ENCODE results near the gene LHFPL2.

DNA sequence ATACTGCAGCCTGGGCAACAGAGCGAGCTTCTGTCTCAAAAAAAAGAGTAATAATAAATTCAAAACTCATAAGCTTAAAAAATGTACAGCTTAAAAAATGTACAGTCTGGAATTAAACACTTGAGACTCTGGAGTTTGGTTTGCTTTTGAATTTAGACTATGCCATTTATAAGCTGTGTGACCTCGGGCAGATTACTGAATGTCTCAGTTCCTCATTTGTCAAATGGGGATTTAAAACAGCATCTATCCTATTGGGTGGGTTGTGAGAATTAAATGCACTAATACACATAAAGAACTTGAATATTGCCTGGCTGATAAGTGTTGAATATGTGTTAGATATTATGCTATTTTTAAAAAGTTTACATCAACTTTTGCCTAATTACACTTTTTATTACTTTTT lies 189.7 kb downstream of the LHFPL2 start:
- TF ChIP-seq, protein P1, sequence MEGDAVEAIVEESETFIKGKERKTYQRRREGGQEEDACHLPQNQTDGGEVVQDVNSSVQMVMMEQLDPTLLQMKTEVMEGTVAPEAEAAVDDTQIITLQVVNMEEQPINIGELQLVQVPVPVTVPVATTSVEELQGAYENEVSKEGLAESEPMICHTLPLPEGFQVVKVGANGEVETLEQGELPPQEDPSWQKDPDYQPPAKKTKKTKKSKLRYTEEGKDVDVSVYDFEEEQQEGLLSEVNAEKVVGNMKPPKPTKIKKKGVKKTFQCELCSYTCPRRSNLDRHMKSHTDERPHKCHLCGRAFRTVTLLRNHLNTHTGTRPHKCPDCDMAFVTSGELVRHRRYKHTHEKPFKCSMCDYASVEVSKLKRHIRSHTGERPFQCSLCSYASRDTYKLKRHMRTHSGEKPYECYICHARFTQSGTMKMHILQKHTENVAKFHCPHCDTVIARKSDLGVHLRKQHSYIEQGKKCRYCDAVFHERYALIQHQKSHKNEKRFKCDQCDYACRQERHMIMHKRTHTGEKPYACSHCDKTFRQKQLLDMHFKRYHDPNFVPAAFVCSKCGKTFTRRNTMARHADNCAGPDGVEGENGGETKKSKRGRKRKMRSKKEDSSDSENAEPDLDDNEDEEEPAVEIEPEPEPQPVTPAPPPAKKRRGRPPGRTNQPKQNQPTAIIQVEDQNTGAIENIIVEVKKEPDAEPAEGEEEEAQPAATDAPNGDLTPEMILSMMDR (IDR thresholded peaks at IDR 0.05), result no peak
- TF ChIP-seq POLR2A (IDR thresholded peaks at IDR 0.05), result no peak

Data from uterus (tissue), 2 donors.